ENCODE data around the gene DENND2D.

Gene DENND2D, protein sequence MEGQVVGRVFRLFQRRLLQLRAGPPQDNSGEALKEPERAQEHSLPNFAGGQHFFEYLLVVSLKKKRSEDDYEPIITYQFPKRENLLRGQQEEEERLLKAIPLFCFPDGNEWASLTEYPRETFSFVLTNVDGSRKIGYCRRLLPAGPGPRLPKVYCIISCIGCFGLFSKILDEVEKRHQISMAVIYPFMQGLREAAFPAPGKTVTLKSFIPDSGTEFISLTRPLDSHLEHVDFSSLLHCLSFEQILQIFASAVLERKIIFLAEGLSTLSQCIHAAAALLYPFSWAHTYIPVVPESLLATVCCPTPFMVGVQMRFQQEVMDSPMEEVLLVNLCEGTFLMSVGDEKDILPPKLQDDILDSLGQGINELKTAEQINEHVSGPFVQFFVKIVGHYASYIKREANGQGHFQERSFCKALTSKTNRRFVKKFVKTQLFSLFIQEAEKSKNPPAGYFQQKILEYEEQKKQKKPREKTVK

DNA sequence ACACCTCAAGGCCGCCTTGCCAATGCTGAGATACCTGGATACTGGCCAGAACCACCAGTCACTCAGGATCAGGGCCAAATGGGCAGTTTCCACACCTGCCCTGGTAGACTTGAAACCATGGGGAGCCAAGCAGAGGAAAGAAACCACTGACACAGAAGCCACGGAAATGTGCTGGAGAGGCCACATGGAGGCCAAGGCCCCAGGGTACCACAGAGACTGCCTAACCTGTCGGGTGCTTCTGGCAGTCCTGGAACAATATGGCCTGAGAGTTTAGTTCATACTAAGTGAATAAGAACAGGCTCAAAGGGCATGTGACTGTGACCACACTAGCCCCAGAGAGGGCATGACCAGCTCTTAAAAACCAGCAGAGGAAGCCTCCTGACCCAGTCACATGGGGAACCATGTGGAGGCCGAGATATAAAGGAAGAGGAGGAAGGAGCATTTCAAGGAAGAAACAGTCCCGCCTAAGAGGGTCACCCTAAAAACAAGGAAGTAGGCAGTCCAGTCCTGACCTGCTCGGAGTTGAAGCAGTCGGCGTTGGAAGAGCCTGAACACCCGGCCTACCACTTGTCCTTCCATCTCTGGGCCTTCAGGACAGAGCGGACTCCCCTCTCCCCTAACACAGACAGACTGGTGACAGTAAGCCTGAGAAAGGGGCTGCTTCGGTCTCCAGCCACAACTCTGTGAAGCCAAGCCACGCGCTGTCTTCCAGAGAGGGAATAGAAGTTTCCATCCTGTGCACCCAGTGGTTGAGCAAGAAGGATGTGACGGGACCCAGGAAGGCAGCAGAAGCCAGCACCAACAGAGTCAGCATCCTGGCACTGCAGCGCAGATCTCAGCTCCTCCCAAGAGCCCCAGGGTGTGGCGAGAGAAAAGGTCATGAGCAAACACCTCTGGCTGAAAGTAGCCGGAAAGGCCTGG lies at the start of gene DENND2D:
DENND2D (minus strand) TSS at position 766 of the 921 bp plus-strand sequence; CDS start at position 579, 187 bp downstream.
- no peak for DNase-seq

DNA sequence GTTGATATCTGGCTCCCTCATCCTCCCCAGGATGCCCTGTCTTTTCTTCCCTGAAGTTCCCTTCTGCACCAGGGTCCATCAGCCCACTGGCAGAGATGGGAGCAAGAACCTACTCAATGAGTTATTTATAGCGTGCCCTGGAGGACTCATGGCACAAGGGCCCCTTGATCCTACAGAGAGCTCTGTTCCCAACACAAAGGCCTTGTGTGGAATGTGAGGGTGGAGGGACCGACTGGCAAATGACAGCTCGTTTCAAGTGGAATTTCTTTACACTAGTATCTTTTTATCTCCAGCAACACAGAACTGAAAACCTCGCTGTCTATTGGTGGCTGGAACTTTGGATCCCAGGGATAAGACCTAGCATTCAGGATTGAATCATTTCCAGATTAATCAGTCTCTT lies 49.5 kb upstream of the DENND2D start:
- no peak for DNase-seq

DNA sequence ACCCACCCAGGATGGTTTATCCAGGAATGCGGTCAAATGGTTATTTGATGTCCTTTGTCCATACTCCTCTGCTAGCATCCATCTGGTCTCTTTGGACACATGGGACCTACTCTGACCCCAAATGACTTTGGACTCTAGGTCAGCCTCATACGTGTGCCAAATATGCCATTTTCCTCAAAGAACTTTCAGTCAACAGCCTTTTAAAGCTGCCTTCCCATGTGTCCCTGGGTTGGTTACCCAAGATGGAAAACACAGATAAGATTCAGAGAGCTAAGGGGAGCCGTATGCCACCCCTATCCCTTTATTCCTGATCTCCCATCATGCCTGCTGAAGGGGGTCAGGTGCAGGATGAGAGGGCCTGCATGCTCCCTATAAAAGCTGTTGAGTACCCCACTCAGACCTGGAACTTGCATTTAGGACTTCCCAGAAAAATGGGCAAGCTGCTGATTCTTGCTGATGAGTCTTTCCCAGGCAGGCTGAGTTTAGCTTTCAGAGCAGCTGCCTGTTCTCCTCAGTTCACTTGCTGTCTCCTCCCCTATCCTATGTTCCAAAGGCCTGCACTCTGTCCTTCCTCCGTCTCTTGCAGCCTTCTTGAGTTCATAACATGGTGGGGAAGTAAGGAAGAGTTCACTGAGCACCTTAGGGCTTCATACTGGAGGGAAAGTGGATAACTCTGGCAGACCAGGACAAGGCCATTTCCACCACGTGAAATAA lies 46.8 kb upstream of the DENND2D start:
- DNase-seq: no peak

DNA sequence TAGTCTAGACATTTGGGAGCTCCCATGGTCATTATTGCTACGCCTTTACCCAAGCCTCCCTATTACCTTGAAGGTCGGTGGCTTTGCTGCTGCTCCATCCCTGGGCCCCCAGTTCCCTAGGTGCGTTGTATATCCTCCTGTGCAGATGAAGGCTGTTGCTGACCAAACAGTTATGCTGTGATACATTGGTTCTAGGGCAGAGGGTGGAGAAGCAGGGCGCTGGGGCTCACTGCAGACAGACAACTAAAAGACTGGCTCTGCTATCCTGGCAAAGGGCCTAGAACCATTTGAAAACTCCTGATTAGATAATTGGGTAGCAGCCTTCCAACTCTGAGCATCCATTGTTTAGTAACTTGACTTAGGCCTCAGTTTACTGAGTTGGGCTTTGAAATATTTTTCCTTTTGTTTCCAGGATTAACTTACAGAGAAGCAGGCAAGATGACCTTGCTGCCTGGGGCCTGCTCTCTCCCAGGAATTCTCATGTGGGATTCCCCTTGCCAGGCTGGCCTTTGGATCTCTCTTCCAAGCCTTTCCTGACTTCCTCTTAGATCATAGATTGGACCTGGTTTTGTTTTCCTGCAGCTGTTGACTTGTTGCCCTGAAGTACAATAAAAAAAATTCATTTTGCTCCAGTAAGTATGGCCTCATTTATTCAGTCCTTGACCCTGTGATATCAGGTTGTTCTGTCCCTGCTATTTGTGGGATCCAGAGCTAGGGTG lies 42.5 kb upstream of the DENND2D start:
- no peak for DNase-seq

DNA sequence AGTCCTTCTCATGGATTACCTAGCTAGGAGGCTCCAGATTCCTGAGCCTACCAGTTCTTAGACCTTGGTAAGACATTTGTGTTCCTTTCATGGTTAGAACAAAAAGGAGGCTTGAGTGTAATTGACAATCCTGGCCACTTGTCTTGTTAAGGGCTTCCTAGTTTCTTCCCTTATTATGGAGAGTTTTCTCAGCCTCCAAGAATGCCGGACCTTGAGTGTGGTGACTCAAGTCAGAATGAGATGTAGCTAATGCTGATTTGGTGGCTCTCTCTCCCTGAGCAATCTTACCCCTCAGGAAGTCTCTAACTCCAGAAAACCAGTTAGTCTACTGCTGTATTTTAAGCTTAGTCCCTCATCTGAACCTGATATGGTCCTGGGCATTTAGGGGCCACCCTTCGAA lies 41.4 kb upstream of the DENND2D start:
- no peak for DNase-seq

DNA sequence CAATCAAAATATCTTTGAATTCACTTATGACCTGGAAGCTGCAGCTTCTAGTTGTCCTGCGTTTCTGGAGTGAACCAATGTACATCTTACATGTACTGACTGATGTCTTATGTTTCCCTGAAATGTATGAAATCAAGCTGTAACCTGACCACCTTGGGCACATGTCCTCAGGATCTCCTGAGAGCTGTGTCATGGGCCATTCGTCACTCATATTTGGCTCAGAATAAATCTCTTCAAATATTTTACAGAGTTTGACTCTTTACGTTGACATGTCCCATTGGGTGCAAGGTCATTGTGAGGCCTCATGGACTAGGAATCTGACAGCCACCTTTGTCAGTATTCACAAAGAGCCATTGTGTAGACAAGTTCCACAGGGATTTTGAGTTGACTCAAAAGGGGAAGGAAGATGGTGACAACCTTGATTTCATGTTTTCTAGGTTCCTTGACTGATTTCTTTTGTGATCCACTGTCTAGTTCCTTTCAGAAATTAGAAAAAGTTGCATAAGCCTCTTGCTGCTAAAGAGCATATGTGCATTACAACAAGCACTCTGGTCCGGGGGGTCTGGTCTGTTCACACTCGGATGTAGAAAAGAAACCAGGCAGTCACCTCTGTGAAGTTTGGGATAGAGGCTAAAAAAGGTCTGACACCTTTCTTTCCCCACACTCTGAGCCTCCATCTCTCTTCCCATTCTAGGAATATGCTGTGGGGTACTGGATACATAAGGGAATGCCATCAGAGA lies 37.8 kb upstream of the DENND2D start:
- DNase-seq: no peak

DNA sequence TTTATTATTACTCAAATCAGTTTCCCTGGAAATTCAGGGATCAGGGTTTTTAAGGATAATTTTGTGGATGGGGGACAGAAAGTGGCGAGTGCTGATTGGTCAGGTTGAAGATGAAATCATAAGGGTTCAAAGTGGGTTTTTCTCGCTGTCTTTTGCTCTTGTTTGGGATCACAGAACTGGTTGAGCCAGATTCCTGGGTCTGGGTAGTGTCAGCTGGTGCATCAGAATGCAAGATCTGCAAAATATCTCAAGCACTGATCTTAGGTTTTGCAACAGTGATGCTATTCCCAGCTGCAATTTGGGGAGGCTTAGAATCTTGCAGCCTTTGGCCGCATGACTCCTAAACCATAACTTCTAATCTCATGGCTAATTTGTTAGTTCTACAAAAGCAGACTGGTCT lies 36.4 kb upstream of the DENND2D start:
- no peak for DNase-seq

DNA sequence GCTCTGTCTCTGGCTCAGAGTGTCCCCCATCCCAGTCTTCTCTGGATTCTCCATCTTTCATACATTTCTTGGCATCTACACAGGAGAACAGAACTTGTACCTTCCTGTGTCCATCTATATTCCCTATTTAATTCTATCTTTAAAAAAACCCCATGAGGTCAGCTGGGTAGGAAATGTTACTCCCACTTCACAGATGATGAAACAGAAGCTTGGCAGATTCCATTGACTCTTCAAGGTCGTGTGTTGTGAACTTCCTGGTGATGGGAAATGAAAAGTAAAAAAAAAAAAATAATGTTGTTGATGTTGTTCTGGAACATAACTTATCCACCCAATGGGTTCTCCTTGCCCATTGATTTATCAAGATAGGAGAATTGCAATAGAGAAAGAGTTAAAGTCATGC lies 35.9 kb upstream of the DENND2D start:
- DNase-seq: no peak

DNA sequence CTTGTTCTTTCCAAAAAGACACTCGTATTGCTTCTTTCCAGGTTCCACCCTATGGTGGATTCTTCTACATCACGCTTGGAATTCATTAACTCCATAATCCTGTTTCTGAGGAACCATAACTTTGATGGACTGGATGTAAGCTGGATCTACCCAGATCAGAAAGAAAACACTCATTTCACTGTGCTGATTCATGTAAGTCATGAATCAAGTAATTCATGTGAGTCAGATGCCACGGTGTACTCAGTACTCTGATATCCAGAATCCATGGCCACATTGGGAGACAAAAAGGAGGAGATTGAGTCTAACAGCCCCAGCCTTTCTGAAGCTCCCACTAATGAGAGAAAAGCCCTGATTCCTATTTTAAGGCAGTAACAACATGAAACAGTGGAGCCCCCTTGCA lies 34.4 kb upstream of the DENND2D start:
- no peak for DNase-seq

DNA sequence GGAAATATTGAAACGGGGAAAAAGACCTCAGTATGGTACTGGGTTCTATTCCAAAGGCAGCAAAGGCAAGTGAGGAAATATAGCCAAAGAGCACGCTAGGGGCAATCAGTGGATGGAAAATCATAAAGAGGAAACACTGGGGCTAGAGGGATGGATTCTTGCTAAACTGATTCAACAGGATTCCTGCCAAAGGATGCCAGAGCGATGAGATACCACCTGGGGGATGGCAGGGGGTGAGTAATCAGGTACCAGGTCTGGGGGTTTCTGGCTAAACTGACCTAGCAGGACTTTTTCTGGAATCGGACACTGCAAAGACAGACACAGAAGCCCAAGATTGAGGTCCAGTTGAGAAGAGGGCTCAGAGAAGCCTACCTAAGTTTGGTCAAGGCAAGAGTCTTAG lies 33.8 kb upstream of the DENND2D start:
- no peak for DNase-seq

DNA sequence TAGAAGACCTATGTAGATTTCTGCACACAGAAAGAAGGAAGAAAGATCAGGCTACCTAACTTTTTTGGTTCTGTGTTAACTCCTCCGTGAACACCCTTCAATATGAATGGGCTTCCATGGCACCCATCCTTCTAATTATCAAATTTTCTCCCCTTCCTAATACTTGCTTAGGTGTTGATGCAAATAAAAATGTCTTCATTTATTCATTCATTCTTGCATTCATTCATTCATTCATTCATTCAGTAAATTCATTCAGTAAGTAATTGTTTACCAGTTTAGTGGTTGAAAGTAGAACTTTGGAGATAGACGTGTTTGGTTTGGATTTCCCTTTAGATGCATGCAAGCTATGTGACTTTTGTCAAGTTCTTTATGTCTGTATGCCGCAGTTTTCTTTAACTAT lies 31.7 kb upstream of the DENND2D start:
- DNase-seq: no peak

DNA sequence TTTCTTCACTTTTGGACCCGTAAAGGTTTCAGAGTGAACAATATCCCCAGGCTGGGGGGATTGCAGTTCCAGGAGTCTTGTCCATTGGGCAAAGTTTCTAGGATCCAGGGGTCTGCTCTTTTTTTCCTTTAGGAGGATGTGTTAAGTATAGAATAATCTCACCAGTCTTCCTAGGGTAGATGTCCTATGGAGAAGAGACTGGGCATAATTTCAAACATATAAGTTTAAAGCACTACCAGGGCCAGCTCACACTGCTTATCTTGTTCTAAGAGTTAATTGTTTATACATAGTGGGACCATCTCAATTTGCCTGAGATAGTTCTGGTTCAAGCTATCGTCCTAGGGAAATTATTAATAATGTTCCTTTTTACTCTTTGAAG lies 28.3 kb upstream of the DENND2D start:
- no peak for DNase-seq

DNA sequence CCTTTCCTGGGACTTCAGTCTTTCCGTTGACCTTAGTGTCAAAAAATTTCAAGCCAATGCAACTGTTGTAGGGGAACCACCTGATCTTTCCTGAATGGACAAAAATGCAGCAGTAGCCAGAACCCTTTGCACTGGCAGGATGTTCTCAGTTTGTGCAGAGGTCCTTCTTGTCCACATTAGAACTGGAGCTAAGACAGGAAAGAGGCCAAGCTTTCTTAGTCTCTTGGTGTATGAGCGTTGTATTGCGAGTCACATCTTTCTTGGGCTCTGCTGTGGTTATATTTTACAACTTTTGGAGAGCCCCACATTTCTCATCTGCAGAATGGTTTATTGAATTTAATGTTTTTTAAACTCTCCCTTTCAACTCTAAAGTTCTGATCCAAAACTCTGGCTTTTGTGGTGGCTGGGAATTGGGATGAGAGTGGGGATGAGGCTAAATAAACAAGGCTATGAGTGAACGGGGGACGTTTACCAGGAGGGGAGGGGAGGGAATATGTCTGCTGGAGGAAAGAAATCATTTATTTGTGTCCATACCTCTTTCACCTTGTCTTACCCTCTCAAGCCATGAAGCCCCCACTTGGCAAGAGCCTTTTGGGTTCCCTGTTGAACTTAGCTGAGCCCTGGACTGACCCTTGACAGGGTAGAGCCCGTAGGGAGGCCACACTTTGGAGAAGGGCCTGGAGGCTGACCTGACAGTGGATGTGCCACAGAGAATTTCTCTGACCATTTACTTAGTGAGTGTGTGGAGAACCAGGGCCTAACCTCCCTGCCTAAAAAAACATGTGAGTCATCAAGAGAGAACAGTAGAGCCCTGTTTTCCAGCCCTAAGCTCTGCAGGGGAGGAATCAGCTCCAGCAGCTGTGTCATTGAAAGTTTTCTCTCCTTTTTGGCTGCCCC lies 27.7 kb upstream of the DENND2D start:
- no peak for DNase-seq

DNA sequence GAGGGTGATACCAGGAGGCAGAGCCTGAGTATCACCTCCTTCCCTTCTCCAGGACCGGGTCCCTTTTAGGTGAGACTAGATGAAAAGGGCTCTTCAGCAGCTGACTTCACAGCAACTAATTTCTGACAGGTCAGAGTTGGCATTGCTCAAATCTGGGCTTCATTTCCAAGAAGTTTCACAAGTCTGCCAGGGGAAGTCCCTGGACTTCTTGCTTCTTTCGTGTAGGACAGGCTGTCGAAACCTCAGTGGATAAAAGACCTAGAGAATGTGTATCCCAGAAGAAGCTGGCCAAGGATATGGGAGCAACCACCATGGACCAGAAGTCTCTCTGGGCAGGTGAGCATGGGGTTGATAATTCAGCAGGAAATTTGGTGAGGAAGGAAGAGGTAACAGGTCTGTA lies 27.0 kb upstream of the DENND2D start, which contains the start of gene CHI3L2:
CHI3L2 (plus strand) TSS at position 280 of the 400 bp plus-strand sequence; CDS start at position 297, 17 bp downstream.
- no peak for DNase-seq

DNA sequence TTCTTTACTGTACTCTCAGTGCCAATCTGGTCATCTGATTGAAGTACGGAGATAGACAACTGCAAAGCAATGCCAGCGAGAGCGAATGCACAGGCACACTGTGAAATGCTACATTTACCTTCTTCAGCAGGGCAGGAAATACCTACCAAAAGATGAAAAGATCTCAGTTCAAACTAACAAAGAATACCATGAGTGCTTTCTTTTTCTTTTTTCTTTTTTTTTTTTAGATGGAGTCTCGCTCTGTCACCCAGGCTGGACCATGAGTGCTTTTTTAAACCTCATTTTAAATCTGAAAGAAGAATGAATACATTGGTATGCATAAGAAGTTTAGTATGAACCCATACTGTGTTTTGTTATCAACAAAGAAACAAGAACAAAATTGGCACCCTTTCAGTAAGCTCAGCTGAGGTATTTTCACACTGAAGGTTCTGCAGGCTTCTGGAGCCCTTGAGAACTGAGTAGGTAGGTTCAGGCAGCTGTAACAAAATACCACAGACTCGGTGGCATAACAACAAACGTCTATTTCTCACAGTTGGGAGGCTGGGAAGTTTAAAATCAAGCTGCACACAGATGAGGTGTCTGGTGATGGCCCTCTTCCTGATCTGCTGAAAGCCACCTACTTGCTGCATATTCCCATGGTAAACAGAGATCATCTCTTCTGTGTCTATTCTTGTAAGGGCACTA lies 25.4 kb upstream of the DENND2D start:
- no peak for DNase-seq

DNA sequence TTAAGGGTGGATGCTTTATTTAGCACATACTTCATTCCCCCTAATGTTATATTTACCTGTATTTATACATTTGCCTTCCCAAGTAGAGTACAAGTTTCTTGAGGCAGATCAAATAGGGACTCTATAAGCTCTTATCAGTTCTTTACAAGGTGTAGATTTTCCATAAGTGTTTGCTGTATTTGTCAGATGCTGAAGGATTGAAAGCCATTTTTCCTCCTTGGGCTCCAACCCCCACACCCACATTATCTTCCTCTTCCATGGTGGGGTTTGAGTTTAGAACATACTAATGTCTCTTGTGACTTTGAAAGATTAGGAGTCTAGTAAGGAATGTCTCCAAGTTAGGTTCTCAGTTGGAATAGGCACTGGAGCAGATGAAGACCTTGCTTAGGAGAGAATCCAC lies 24.6 kb upstream of the DENND2D start:
- no peak for DNase-seq

DNA sequence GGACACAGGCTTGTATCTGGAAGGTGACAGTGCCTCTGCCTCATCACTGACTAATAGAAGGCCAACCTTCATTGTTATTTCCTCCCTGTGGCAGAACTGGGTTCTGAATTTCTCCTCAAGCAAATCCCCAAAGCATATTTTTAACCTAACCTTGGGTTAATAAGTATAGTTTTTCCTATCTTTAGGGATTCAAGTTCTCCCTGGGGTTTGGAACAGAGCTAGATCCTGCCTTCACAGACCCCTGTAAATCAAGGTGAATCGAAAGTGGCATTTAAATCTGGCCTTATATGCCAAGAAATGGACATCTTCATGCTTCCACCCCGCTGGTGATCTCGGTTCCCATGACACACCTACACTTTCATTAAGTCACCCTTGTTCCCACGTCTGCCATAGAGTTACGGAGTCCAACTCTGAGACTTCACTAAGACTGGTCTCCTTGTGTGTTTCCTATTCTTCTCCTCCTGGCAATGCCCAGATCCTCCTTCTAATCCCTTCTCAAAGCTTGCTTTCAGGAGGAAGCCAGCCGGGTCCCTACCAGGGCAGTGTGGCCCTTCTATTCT lies 22.8 kb upstream of the DENND2D start:
- DNase-seq: no peak

DNA sequence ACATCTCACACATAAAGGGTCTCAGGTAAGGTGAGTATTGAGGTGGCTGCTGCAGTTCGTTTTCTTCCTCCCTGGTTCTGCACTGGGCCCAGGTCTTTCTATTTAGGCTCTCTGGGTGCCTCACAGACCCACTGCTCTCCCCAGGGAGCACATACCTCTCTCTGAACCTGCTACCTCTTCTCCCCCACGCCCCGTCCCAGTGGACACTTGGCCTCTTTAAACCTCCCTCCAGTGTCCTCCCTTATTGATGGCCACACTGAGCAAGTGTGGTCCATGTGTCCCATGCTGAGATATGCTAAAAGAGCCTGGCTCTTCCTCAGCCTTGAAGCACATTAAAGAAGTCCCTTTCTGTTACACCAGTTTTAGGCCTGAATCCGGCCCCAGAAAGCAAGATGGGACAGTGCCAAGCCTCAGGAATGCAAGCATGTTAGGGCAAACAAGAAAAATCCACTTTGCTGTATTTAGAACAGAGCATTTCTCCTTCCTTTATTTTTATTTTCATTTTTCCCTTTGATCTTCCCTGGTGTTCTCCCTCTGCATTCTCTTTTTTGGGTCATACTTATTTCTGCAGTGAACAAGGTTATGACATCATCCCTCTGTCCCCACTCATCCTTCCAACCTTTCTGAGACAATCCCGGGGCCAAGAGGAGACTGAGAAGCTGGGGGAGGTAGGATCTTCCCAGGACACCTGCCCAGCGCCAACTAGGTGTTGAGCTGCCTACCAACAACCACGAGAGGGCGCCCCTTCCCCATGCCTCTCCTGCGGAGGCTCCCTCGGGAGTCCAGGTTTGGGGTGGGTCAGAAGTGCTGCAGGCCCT lies 22.1 kb upstream of the DENND2D start:
- DNase-seq: peak; percentile 27 to 33
